ENCODE measurements around the gene ANTXRL.
"Not testable (repeated sequence)": the region's sequence is repeated elsewhere in the genome, so short reads cannot be mapped to it uniquely, and the experiment has no call there.

Gene ANTXRL

DNA sequence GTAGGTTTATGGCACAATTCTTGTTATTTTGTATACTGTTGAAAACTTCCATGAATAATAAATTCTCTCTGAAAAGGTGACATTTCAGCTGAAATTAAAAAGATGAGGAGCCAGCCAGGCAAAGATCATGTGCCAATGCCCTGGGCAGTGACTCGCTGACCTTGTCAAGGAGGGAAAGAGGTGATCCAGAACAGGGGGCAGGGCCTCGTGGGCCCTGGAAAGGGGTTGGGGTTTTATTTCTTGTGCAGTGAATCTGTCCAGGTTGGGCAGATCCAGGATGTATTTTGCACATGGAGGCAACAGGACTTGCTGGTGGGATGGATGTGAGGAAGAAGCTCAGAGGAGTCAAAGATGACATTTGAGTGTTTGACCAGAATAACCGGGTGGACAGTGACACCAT lies 31.6 kb upstream of the ANTXRL start:
- not testable (repeated sequence) for DNase-seq

DNA sequence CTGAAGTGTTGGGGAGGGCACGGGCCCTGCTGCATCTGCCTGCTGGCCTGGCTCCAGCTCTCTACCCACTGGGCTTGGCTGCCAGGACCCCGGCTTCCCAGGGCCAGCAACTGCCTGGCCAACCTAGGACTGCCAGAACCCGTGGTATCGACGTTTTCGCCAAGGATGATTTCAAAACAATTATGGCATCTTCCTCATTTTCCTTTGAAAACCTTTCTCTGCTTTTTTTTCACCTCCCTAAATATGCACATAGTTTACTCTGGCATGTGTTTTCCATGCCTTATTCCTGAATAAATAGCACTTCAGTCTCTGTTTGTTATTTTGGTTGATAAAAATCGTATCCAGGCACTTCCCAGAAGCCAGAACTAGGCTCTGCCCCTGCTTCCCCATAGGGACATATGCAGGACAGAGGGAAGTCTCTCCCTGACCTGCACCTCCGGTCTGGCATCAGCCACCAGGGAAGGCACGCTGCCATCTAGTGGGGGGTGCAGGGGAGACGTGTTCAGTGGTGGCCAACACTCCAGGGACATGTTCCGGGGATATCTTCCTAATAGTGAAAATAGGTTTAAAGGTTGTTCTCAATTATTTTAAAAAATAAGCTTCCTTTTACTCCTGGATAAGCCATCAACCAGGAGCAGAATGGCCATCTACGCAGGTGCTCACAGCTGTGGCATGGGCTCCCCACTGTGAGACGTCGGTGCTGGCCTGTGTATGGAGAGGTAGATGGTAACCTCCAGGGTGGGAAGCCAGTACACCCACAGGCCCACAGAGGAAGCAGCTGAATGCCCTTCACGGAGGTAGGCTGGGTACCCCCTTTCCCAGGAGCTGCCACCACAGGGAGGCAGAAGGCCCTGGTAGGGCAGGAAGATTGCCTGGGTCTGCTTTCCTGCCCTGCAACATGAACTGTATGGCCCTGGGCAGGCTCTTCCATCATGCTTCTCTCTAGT lies 30.7 kb upstream of the ANTXRL start:
- peak; percentile 14 for DNase-seq

DNA sequence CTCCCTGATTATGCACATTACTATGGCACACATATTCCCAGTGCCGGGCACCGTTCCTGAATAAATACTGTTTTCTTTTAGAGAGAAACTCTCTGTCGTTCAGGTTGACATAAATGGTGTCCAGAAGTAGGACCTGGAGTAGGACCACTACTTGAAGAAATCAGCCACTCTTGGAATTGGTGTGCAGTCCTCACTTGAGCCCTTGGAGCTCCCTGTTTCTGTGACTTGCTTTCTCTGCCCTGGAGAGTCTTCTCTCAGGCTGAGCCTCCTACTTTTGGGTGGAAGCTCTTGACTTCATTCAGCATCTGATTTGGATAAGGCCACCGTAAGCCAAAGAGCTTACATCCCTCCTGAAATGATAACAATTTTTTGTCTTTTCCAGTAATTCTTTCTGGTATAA lies 29.7 kb upstream of the ANTXRL start:
- DNase-seq, result no peak

DNA sequence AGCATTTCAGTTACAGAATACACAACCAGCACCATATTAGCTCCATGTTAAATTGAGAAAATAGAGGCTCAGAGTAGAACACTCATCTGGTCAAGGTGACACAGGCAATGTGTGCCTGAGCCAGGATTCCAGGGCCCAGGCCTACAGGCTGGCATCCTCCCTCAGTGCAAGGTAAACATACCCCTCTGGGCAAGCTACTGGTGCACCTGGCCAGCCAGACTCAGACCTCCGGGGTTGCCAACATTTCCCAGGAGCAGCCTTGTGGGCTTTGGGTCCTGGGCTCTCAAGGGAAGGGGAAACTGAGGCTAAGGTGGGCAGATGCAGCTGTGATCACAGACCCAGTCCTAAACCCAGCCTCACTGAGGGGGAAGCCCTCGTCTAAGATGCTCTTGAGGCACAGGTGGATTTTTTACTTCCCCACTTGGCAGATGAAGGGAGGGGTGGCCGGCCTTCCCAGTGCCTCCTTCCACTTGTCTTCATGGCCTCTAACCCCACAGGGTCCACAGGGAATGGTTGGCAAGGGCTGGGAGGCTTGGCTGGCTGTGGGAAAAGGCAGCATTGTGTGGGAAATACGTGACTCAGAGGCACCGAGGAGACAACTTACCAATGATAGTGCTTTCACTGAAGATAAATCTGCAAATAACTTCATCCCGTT lies 23.8 kb upstream of the ANTXRL start:
- DNase-seq, result not testable (repeated sequence)

DNA sequence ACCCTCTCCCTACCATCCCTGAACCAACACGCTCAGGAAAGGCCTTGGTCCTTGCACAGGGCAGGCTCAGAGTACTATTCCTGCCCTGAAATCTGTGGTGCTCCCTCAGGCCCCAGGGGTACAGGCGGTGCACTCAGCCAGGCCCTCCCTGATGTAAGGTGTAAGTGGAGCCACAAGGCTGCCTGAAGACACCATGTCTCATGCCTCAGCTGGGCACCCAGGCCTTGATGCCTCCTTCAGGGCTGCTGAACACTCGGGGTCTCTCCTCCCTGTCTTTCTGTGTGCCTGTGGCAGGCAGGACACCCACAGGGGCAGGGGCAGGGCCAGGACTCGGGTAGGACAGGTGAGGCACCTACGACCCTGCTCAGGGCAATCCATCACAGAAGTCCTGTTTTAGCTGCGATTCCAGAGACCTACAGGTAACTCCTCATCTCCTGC lies 22.9 kb upstream of the ANTXRL start:
- DNase-seq, result no peak

DNA sequence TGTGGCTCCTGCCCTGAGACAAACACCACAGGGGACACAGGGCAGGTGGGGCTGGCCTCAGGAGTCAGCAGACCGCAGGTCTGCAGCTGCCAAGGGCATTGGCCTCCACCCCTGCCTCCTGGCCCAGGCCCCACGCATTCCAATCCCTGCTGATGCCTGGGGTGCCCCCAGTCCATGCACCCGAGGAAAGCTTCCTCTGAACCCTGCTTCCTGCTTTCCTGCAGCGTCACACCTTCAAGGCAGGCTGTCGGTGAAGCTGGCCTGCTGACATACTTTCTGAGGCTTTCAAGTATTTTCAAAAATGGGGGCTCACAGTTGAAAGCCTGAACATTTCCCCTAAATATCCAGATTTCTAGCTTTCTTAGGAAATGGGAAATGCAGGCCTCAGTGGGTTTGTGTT lies 22.5 kb upstream of the ANTXRL start:
- DNase-seq, result no peak

DNA sequence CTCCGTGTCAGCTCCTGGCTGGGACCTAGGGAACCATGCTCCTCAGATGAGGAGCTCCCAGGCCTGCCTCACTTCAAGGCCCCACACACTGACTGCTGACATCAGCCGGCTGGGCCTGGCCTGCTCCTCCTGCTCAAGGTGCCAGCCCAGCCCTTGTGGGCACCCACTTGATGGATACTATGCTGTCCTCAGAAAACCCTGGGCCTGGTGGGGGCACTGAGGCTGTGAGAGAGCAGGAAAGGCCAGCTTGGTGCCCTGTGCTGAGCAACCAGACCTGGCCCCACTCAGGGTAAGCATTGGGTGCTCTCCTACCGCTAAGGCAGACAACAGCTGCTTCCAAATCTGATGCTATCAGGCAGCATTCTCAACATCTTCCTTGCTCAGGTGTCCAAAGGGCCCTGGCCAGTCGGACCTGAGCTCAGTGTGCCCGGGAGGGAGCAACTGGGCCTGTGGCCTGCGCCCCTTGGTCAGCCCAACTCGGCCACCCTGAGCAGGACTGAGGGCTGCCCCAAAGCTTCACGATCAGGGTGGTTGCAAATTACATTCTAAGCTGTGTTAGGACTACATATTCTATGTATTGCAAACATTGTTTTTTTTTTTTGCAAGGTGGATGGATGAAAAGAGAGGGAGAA lies 21.9 kb upstream of the ANTXRL start:
- DNase-seq, result no peak

DNA sequence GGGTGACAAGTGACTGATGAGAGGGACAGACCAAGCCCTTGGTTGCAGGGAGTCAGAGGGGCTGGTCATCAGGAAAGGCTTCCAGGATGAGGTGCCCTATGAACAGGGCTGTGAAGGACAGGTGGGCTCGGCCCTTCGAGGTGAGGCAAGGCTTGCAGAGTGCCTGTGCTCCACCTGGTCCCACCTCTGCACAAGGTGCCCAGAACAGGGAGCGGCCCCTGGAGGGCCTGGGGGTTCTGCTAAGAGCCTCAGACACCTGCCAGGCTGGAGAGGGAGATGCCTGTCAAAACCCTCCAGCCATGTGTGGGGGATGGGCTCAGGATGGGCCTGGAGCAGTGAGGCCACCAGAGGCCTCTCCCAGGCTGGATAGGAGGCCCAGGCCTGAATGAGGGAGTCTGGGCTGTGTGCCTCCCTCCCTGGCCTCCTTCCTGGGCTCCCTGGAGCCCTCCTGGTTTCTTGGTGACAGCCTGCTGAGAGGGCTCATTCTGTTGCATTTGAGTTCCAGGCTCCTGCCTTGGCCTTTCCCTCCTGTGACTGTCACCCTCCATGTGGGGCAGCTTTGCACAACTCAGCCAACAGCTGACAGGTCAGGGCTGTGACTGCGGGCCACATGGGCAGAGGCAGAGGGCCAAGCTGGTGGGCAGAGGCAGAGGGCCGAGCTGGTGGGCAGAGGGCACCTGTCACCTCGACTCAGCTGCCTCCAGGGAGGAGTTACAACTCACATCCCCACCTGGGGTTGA lies 21.1 kb upstream of the ANTXRL start:
- not testable (repeated sequence) for DNase-seq

DNA sequence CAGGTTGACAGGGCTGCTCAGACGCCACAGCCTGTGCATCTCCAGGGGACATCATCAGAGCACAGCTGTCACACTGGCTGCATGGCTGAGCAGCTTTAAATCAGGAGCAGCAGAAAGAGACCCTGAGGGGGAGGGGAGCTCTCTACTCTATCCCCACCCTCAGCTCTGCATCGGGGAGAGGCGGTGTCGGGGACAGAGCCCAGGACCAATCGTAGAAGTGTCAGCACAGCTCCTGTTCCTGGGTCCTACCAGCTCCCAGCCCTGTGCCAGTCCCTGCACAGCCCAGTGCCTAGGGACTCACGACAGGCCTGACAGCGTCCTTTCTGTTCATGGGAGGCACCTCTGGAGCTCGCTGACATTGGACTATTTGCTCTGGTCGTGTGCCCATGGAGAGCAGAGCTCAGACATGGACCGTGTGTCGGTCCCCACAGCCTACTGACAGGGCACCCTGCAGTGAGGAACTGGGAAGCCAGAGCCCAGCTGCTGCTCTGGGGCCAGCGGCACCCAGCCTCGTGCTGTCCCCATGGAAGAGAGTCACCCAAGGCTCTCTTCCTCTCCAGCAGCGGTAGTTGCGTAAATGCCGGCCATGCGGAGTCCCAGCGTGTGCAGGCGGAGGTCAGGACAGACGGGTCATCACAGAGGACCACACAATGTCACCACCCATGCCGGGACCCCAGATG lies 20.4 kb upstream of the ANTXRL start:
- no peak for DNase-seq

DNA sequence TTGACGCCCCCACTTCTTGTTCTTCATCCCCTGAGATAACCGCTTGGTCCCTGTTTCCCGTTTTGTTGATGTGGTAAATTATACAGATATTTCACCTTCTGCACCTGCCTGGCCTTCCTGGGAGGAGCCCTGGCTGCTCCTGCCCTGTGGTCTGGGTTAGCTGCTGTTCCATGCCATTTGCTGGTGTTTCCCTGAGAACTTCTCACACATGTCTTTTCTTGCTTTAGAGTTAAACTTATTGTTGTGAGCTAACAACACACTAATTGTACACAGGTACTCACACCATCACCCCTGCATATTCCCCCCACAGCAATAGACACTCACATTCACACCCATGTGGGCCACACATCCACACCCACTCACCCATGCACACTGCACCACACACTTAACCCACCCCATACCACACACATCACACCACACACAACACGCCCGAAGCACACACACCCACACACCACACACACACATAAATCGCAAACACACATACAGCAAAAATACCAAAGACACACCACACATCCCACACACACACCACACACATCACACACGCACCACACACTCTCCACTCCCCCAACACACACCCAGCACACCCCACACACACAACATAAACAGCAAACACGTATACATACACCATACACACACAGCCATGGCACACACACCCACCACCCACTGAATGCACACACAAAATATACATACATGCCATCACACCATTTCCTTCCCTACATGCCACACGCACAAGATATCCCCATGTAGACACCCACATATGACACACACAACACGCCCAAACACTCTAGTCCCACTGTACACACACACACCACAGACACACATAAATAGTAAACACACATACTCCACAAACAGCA lies 19.4 kb upstream of the ANTXRL start:
- no peak for DNase-seq

DNA sequence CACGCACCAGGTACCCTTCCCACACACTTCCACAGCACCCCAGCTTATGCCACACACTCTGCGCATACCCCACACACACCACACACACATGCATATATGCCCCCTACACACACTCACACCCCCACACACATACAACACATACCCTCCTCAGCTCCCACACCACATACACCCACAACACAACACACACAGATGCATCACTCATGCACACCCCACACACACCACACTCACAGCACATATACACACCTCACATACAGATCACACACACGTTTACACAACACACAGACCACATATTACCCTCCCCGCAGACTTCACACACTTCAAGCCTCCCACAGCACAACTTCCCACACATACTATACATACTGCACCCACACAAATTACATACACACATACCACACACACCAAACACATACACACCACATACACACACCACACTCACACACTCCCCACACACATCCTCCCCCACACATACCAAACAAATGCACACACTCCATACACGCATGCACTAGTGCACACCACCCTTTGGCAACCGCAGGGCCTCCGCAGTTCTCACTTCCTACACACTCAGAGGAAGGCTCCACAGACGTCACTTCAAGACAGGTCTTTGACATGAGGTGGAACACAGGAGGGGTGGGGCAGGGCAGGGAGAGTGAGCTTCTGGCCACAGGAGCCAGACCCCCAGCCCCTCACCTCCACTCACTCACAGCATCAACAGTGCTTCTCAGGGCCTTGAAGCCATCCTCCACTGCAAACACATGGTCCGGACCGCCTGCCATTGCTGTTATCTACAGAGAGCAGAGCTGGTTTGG lies 18.5 kb upstream of the ANTXRL start:
- no peak for DNase-seq

DNA sequence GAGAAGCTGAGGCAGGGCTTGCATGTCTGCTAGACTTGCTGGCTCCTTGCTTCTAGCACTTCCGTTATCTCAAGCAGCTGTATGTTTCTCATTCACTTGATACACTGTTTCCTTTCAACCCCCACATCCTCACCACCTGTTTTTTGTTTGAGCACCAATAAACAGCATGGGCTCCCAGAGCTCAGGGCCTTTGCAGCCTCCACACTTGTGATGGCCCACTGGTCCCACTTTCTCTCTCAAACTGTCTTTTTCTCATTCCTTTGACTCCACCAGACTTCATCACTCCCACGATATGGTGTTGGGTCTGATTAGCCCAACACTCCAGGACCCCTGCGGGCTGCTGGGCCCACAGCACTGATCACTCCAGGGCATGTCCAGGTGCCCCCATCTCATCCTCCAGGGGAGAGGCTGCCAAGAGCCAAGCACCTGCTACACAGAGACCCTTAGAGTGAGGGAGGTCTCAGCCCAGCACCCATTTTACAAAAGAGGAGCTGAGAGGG lies 17.2 kb upstream of the ANTXRL start:
- DNase-seq, result not testable (repeated sequence)

DNA sequence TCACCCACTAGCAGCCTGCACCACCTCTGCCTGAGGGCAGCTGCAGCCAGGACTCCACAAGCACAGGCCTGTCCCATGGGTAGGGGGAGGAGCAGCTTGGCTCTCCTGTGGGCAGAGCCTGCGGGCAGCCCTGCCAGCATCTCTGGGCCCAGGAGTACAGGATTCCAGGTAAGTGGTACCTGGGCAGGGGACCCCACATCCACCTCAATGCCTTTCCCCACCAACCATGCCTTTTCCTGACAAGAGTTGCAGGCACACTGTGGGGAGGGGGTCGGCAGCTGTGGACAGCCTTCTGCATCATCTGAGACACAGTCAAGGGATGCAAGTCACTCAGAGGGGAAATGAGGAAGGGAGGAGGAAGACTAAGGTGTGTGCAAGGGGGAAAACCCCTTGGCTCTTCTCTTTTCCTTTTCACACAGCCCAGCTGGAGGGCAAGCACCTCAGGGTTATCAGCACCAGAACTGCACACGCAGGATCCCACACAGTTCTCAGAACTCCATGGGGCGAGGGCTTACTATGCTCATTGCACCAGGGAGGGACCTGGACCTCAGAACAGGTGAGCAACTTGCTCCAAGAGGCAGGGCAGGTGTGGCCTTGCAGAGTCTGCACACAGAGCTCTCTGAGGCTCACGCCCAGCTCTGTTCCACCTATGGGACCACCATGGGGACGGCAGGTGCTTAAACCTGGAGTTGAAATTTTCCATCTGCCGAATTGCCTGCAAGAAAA lies 16.5 kb upstream of the ANTXRL start:
- no peak for DNase-seq

DNA sequence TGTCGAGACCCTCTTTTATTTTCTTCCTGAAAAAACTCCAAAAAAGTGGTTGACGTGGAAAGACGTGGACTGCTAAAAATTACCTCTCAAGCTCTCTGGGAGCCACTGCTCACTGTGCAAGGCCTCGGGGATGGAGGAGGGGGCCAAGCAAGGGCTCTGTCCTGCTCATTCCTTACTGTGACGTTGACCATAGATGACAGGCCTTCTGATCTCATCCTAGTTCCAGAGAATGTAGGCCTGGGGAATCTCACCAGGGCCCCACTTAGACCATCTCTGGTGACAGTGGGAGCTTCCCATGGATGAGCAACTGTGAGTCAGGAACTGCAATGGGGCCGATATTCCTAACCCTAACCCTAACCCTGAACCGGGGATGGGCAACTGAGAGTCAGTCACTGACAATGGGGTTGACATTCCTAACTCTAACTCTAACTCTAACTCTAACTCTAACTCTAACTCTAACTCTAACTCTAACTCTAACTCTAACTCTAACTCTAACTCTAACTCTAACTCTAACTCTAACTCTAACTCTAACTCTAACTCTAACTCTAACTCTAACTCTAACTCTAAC lies 15.8 kb upstream of the ANTXRL start:
- not testable (repeated sequence) for DNase-seq

DNA sequence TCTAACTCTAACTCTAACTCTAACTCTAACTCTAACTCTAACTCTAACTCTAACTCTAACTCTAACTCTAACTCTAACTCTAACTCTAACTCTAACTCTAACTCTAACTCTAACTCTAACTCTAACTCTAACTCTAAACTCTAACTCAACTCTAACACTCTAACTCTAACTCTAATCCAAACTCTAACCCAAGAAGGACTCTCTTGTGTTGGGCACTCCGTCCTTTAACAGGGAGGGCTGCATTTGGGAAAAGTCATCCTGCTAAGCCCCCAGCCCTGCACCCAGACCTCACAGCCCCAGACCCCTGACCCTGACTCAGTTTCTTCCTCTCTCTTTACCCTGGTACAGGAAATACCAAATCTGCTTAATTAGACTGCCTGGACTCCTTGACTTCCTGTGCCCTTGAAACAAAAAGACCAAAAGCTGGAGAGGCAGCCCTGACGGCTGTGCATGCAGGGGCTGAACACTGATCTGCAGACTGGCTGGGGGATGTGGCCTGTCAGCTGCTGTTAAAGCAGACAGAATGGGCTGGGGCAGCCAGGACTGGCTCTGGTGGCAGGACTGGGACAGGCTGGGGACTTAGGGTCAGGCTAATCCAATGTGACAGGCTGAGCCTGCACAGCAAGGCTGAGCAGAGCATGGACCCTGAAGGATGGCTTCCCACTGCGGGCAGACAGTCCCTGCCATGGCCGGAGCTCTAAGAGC lies 14.8 kb upstream of the ANTXRL start:
- not testable (repeated sequence) for DNase-seq

DNA sequence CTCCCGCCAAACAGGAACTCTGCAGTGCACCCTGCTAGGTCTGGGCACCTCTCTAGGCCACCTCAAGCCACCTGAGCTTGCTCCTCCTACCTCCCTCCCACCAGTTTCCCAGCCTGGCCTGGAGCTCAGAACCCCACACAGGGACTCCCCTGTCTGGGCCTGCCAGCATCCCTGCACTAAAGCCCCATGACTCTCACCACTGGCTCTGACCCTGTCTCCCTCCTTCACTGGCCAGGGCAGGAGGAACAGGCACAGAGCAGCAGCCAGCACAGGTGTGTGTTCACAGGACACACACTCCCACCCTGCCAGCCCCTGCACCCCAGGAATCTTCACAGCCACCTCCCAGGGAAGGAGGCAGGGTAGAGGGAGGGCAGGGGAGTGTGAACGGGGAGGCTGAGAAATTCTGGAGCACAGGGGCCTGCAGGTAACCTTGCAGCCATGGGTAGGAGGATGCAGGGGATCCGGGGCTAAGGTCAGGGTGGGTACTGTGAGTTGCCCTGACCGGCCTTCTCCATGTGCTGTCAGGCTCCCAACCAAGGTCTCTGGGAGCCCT lies 13.9 kb upstream of the ANTXRL start:
- no peak for DNase-seq

DNA sequence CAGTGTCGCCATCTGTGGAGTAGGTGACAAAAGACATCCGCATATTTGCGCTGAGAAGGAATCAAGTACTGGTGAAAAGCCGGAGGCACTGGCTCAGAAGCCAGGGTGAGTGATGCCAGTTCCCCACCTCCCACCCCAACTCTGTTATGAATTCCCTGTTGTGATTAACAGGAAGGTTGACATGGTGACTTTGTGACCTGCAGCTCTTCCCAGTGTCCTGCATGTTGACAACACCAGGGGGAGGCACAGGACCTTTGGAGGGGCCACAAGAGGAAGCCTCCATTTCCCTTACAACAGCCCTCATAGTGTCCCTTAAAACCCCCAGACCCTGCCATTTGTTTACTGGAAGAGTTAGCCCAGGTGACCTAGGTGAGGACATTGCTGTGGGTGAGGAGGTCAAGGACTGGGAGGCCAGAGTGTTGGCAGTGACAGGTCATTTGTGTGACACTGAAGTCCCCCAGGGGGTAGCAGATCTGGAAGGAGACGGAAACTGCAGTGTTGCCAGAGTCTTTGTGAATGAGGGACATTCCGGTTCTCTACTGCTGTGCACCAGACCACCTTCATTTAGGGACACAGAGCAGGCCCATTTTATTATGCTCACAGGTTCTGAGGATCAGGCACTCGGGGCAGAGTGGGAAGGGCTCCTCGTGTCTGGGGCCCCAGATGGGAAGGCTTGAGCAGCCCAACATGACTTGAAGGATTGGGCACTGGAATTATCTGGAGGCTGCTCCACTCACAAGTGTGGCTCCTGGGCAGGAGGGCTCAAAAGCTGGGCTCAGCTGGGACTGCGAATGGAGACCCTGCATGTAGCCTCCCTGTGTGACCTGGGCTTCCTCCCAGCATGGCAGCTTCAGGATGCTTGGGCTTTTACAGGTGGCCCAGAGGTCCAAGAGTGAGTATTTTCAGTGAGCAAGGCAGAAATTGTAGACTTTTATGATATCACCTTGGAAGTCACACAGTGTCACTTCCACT lies 13.0 kb upstream of the ANTXRL start:
- no peak for DNase-seq

All from NCI-H1105 treated with DMSO at 0.1 percent for 48 hours (cell line).